AG10803 (cell line): Measurements from ENCODE around the gene CAV1.

Source experiments
- DNase-seq: peaks from one replicate; pipeline ENCODE4 v3.0.0; 2010; ENCODE audit warnings: low read depth
- H3K4me3 ChIP-seq: 2 replicates; pipeline ENCODE4 v1.5.1; 2011; ENCODE audit warnings: mild to moderate bottlenecking, low read length, control low read depth
- TF ChIP-seq, protein P1 (sequence below): conservative IDR thresholded peaks from 2 replicates; pipeline ENCODE4 v1.5.1; 2011; ENCODE audit warnings: mild to moderate bottlenecking, low read length, control low read depth, inconsistent platforms

The CAV1 gene

DNA sequence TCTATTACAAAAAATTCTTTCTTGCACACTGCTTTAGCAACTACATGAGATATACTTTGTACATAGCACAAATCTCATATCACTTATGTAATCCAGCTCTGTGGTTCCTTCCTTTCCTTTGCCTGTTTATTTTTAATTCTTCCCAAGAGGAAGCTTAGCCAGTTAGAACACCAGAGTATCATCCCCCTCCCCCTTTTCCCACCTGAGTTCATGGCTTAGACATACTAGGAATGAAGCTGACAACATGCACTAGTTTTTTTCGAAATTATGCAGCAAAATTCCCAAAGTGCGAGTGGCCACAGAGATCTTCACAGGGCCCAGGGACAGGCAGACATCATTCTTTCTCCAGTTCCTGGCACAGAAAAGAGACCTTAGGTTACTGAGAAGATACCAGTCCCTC is 17.8 kb downstream of the CAV1 start:
- H3K4me3 ChIP-seq: no peak overlapping the region
- TF ChIP-seq, protein P1, sequence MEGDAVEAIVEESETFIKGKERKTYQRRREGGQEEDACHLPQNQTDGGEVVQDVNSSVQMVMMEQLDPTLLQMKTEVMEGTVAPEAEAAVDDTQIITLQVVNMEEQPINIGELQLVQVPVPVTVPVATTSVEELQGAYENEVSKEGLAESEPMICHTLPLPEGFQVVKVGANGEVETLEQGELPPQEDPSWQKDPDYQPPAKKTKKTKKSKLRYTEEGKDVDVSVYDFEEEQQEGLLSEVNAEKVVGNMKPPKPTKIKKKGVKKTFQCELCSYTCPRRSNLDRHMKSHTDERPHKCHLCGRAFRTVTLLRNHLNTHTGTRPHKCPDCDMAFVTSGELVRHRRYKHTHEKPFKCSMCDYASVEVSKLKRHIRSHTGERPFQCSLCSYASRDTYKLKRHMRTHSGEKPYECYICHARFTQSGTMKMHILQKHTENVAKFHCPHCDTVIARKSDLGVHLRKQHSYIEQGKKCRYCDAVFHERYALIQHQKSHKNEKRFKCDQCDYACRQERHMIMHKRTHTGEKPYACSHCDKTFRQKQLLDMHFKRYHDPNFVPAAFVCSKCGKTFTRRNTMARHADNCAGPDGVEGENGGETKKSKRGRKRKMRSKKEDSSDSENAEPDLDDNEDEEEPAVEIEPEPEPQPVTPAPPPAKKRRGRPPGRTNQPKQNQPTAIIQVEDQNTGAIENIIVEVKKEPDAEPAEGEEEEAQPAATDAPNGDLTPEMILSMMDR: no peak
- peak; percentile 72 for DNase-seq

DNA sequence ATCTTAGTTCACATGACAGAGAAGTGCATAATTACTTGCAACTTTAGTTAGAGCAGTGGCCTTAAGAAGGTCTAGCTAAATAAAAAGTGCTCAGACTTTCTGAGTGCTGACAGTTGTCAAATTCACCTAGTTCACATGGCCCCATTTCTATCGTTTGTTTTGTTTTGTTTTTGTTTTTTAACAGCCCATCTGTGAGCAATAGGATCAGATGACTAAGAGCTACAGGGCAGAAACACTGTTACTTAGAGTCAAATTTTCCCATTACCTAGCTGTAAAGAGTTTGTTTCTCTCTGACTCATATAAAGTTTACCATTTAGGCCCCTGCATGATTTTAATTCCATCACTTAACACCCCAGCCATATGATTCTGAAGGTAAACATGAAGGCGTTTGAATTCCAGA is 18.8 kb downstream of the CAV1 start:
- TF ChIP-seq, protein P1: no peak
- H3K4me3 ChIP-seq: no peak overlapping the region
- peak; percentile 58 for DNase-seq

DNA sequence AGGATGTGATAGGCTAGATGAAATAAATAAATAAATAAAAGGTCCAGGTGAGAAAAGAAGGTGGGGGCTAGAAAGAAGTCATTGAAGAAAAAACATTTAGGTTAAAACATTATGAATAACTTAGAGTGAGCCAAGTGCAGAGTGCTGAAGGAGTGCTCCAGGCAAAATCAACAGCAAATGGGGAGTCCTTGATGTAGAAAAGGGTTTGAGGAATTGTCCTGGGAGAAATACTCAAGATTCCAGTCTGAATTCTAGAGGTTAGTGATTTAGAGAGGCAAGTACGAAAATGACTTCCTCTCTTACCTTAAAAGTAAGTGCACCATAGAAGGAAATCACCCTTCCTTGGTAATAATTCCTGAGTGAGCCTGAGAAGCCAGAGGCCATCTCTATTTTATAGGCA is 19.7 kb downstream of the CAV1 start:
- no peak overlapping the region for H3K4me3 ChIP-seq
- no peak for DNase-seq
- TF ChIP-seq, protein P1: no peak

DNA sequence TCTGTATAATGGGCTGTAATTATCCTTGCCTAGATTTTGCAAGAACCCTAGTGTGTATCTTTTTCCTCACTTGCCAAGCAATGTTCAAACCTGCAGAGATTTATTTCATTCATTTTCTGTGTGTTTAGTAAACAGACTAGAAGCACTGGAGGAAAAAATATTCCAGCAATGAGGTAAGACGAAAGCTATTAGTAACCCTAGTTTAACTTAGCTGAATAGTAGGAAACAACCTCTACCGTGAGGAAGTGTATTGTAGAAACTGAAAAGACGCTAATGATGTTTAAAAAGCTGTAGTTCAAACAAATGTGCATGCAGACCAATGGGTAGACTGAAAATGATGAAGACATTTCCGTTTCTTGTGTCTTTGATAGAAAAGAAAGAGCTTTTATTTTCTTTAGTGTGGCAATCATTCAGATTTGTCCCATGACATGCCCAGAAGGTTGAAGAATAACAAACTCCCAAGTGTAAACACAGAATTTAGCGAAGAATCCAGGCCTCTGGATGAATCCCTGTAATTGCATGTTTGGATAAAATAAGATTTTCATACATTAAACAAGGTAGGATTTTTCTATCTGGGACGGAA is 20.7 kb downstream of the CAV1 start:
- TF ChIP-seq, protein P1: no peak
- no peak for DNase-seq
- no peak overlapping the region for H3K4me3 ChIP-seq

DNA sequence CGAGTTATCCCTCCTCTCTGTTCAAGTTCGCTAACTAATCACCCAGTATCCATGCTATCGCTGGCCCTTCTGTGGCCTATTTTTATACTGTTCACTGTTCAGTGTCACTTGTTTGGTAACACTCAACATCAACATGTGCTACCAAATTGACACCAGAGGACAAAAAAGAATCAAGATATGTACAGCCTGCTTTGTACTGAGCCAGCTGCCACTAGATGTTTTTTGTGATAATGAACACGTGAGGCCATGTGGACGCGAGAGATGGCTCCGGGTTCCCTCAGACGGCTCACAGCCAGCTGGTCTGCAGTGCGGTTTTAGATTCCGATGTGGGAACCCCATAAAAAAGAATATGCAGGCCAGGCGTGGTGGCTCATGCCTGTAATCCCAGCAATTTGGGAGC is 21.2 kb downstream of the CAV1 start:
- TF ChIP-seq, protein P1: no peak
- no peak overlapping the region for H3K4me3 ChIP-seq
- DNase-seq: peak; percentile 54

DNA sequence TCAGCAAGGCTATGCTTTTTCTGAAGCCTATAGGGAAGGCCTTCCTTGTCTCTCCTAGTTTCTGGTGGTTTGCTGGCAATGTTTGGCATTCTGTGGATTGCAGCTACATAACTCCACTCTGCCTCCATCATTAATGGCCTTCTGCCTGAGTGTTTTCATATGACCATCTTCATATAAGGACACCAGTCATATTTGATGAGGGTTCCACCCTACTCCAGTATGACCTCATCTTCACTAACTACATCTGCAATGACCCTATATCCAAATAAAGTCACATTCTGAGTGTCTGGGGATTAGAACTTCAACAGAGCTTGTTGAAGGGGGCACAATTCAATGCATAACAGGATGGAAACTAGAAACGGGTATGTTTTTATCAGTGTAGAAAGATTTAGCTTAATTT is 22.1 kb downstream of the CAV1 start:
- TF ChIP-seq, protein P1: no peak
- no peak overlapping the region for H3K4me3 ChIP-seq
- DNase-seq: peak; percentile 55

DNA sequence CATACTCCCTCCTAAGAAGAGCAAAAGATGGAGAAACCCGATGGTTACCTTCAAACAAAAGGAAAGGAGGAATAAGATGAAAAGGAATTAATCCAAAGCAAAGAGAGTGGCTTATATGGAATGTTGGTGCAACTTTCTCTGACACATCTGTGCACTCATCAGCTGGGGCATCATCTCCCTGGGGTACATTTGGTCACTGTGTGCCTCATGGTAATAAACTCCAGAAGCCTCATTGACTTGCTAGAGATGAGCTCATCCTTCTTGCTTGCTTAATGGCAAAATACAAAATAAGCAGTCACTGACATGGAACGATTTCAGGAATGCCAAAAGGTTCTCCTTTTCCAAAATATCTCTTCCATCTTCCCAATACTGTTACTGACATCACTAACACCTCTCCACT is 22.5 kb downstream of the CAV1 start:
- TF ChIP-seq, protein P1: no peak
- no peak overlapping the region for H3K4me3 ChIP-seq
- peak; percentile 93 for DNase-seq
